CD4-positive, alpha-beta T cell treated with Interferon gamma for 1 hour (primary cell): ENCODE measurements around the gene TMEM54.

Source experiments
- DNase-seq: peaks from one replicate; pipeline ENCODE4 v3.0.0-alpha.2; 2020

The TMEM54 gene

GRCh38 chr1:32893198-32894018 lies 7.8 kb downstream of the TMEM54 start:
- no peak for DNase-seq

- peak; percentile 22 for DNase-seq
These were observed 8.6 kb downstream of the TMEM54 start for GRCh38 chr1:32892368-32893197.

- no peak for DNase-seq
These were observed 9.6 kb downstream of the TMEM54 start for GRCh38 chr1:32891630-32892029.

GRCh38 chr1:32891241-32891570 lies 10.0 kb downstream of the TMEM54 start:
- DNase-seq, result no peak

GRCh38 chr1:32890516-32891240 lies 10.5 kb downstream of the TMEM54 start:
- DNase-seq, result no peak

- no peak for DNase-seq
These were observed 11.4 kb downstream of the TMEM54 start for GRCh38 chr1:32889731-32890278.

- no peak for DNase-seq
These were observed 12.3 kb downstream of the TMEM54 start for GRCh38 chr1:32888677-32889420.

GRCh38 chr1:32888134-32888533 lies 13.1 kb downstream of the TMEM54 start:
- no peak for DNase-seq

- DNase-seq, result no peak
These were observed 13.6 kb downstream of the TMEM54 start for GRCh38 chr1:32887623-32888022.

- DNase-seq, result no peak
These were observed 14.3 kb downstream of the TMEM54 start for GRCh38 chr1:32886828-32887414.

- DNase-seq, result no peak
These were observed 15.0 kb downstream of the TMEM54 start, which contains the start of gene HPCA for GRCh38 chr1:32886004-32886827. TSS of gene HPCA (plus strand) at chr1:32886491. CDS start at chr1:32888899, 2,408 bp downstream.

- no peak for DNase-seq
These were observed 15.5 kb downstream of the TMEM54 start for GRCh38 chr1:32885676-32886003.

- no peak for DNase-seq
These were observed 16.5 kb downstream of the TMEM54 start for GRCh38 chr1:32884726-32885125.

GRCh38 chr1:32884032-32884372 lies 17.2 kb downstream of the TMEM54 start:
- no peak for DNase-seq

GRCh38 chr1:32883338-32884031 lies 17.7 kb downstream of the TMEM54 start:
- DNase-seq, result no peak

- no peak for DNase-seq
These were observed 19.0 kb downstream of the TMEM54 start for GRCh38 chr1:32881871-32882850.

GRCh38 chr1:32881291-32881690 lies 19.9 kb downstream of the TMEM54 start:
- no peak for DNase-seq

GRCh38 chr1:32878637-32879041 lies 22.6 kb downstream of the TMEM54 start:
- DNase-seq, result no peak

GRCh38 chr1:32878183-32878582 lies 23.0 kb downstream of the TMEM54 start:
- DNase-seq, result no peak
